Measurements from ENCODE around the gene HLF.

Gene HLF

GRCh38 chr17:55258578-55259135 is 6.1 kb upstream of the HLF start:
- 0 out of 2 replicates have a peak, but pooled peaks cover 2% of the 10 kb centered on the region for H3K4me1 ChIP-seq (ENCODE audit: low read length)
- no peaks in the 10 kb centered on the region for H3K9me2 ChIP-seq (replicated peaks; ENCODE audit: insufficient read depth, low read length)
- no peaks in the 10 kb centered on the region for H3K36me3 ChIP-seq (replicated peaks; ENCODE audit: insufficient read depth, low read length)
- DNase-seq, result no peak
- H3K4me2 ChIP-seq (ENCODE audit: low read depth, low read length), result no peak overlapping the region
- no peak overlapping the region for H3K4me3 ChIP-seq (ENCODE audit: low read length)
- no peak overlapping the region for H3K27ac ChIP-seq (ENCODE audit: low read length)
- H3K9ac ChIP-seq (ENCODE audit: low read length), result no peak overlapping the region
- H3K79me2 ChIP-seq (ENCODE audit: low read length), result no peaks in the 10 kb centered on the region
- peaks cover 6% of the 10 kb centered on the region for H3K27me3 ChIP-seq (replicated peaks; ENCODE audit: insufficient read depth, low read length)
- H2AFZ ChIP-seq (ENCODE audit: low read length), result no peak overlapping the region
- no peaks in the 10 kb centered on the region for H4K20me1 ChIP-seq (ENCODE audit: insufficient read depth, low read length)
- H3F3A ChIP-seq (ENCODE audit: insufficient read depth, low read length), result no peaks in the 10 kb centered on the region
- no peaks in the 10 kb centered on the region for H3K9me3 ChIP-seq (replicated peaks; ENCODE audit: insufficient read depth, low read length)
- TF ChIP-seq, protein P1, sequence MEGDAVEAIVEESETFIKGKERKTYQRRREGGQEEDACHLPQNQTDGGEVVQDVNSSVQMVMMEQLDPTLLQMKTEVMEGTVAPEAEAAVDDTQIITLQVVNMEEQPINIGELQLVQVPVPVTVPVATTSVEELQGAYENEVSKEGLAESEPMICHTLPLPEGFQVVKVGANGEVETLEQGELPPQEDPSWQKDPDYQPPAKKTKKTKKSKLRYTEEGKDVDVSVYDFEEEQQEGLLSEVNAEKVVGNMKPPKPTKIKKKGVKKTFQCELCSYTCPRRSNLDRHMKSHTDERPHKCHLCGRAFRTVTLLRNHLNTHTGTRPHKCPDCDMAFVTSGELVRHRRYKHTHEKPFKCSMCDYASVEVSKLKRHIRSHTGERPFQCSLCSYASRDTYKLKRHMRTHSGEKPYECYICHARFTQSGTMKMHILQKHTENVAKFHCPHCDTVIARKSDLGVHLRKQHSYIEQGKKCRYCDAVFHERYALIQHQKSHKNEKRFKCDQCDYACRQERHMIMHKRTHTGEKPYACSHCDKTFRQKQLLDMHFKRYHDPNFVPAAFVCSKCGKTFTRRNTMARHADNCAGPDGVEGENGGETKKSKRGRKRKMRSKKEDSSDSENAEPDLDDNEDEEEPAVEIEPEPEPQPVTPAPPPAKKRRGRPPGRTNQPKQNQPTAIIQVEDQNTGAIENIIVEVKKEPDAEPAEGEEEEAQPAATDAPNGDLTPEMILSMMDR (IDR thresholded peaks at IDR 0.05; ENCODE audit: low read length), result no peak
- TF ChIP-seq EZH2 (optimal IDR thresholded peaks at IDR 0.05; ENCODE audit: low read depth, low read length) (no peak), EZH2phosphoT487 (IDR thresholded peaks at IDR 0.05; ENCODE audit: low read length) (no peak)

DNA sequence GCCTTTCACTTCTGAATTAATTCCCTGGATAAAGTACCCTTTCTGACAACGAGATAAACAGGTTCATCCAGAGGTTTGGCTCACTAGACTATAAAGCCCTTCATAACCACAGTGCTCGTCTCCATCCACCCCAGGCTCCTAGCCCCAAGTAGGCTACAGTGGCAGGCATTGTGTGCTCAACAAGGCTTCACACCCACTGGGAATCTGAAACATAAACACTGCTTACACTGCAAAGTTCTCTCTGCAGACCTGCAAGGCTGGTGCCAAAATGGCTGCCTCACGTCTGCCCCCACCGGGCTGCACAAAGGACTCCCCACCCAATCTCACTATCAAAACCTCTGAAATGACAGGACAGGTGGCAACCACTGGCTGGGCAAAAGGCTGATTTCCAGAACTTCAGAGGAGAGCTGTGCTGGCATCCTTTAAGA is 5.1 kb upstream of the HLF start:
- Histone ChIP-seq H2AFZ (ENCODE audit: low read length) (no peak overlapping the region), H3K27ac (ENCODE audit: low read length) (no peak overlapping the region), H3K4me1 (ENCODE audit: low read length) (0 out of 2 replicates have a peak, but pooled peaks cover 7% of the 10 kb centered on the region)

GRCh38 chr17:55261311-55261710 is 3.4 kb upstream of the HLF start:
- TF ChIP-seq, protein P1 (IDR thresholded peaks at IDR 0.05; ENCODE audit: low read length), result no peak
- TF ChIP-seq EZH2phosphoT487 (IDR thresholded peaks at IDR 0.05; ENCODE audit: low read length), result no peak
- TF ChIP-seq EZH2 (optimal IDR thresholded peaks at IDR 0.05; ENCODE audit: low read depth, low read length), result no peak
- no peak overlapping the region for H3K27ac ChIP-seq (ENCODE audit: low read length)
- no peak overlapping the region for H3K9ac ChIP-seq (ENCODE audit: low read length)
- peaks cover 20% of the 10 kb centered on the region for H3K27me3 ChIP-seq (replicated peaks; ENCODE audit: insufficient read depth, low read length)
- H2AFZ ChIP-seq (ENCODE audit: low read length), result no peak overlapping the region
- H3K36me3 ChIP-seq (replicated peaks; ENCODE audit: insufficient read depth, low read length), result no peaks in the 10 kb centered on the region
- H4K20me1 ChIP-seq (ENCODE audit: insufficient read depth, low read length), result no peaks in the 10 kb centered on the region
- H3F3A ChIP-seq (ENCODE audit: insufficient read depth, low read length), result no peaks in the 10 kb centered on the region
- H3K79me2 ChIP-seq (ENCODE audit: low read length), result no peaks in the 10 kb centered on the region
- DNase-seq, result no peak
- H3K9me3 ChIP-seq (replicated peaks; ENCODE audit: insufficient read depth, low read length), result no peaks in the 10 kb centered on the region
- no peak overlapping the region for H3K4me3 ChIP-seq (ENCODE audit: low read length)
- H3K4me2 ChIP-seq (ENCODE audit: low read depth, low read length), result no peak overlapping the region
- no peaks in the 10 kb centered on the region for H3K9me2 ChIP-seq (replicated peaks; ENCODE audit: insufficient read depth, low read length)
- H3K4me1 ChIP-seq (ENCODE audit: low read length), result 0 out of 2 replicates have a peak, but pooled peaks cover 7% of the 10 kb centered on the region

More for the DNA sequence above, 5.1 kb upstream of the HLF start:
- Histone ChIP-seq H3K4me2 (ENCODE audit: low read depth, low read length) (no peak overlapping the region), H3K27me3 (replicated peaks; ENCODE audit: insufficient read depth, low read length) (peaks cover 13% of the 10 kb centered on the region), H4K20me1 (ENCODE audit: insufficient read depth, low read length) (no peaks in the 10 kb centered on the region), H3K79me2 (ENCODE audit: low read length) (no peaks in the 10 kb centered on the region), H3K9me3 (replicated peaks; ENCODE audit: insufficient read depth, low read length) (no peaks in the 10 kb centered on the region), H3K36me3 (replicated peaks; ENCODE audit: insufficient read depth, low read length) (no peaks in the 10 kb centered on the region), H3K9ac (ENCODE audit: low read length) (no peak overlapping the region), H3K4me3 (ENCODE audit: low read length) (no peak overlapping the region), H3F3A (ENCODE audit: insufficient read depth, low read length) (no peaks in the 10 kb centered on the region), H3K9me2 (replicated peaks; ENCODE audit: insufficient read depth, low read length) (no peaks in the 10 kb centered on the region)
- TF ChIP-seq, protein P1 (IDR thresholded peaks at IDR 0.05; ENCODE audit: low read length), result no peak
- TF ChIP-seq EZH2phosphoT487 (IDR thresholded peaks at IDR 0.05; ENCODE audit: low read length) (no peak), EZH2 (optimal IDR thresholded peaks at IDR 0.05; ENCODE audit: low read depth, low read length) (no peak)
- no peak for DNase-seq

All from MM.1S (cell line).